Right atrium auricular region (tissue), 2 donors: ENCODE results near the gene HMBS. TPM values are rescaled to one million over a fixed set of nuclear protein-coding genes. Genes with fewer than 3 reads are reported as not detected.
"Not testable (repeated sequence)": the region's sequence is repeated elsewhere in the genome, so short reads cannot be mapped to it uniquely, and the experiment has no call there.

ENCODE experiments used
- DNase-seq: peaks from one replicate; pipeline ENCODE4 v3.0.0-alpha.2; 2019; ENCODE audit warnings: low spot score
- H3K27ac ChIP-seq, 2 donors: fragments of 200-600 bp; sonication (generic); 1 replicate in 1 of 2; 2 replicates in 1 of 2; pipeline ENCODE4 v1.5.1; 2016 to 2019
- H3K27me3 ChIP-seq, 2 donors: fragments of 200-600 bp; sonication (generic); one replicate each; pipeline versions ENCODE4 v1.5.1 to v1.6.0; 2017 to 2019
- H3K36me3 ChIP-seq: fragments of 200-600 bp; sonication (generic); one replicate; pipeline ENCODE4 v1.5.1; 2016
- H3K4me1 ChIP-seq, 2 donors: fragments of 200-600 bp; sonication (generic); one replicate each; pipeline versions ENCODE4 v1.5.1 to v1.6.0; 2017 to 2019
- H3K4me3 ChIP-seq, 2 donors: fragments of 200-600 bp; sonication (generic); 1 replicate in 1 of 2; 2 replicates in 1 of 2; pipeline ENCODE4 v1.5.1; 2017 to 2019; ENCODE audit warnings: mild to moderate bottlenecking in 1 of 2, moderate library complexity in 1 of 2
- H3K9me3 ChIP-seq, 2 donors: fragments of 200-600 bp; sonication (generic); one replicate each; pipeline ENCODE4 v1.5.1; 2019
- total RNA-seq, 2 donors: library from RNA; depleted of rRNA; stranded (reverse); fragments of >200 nt; gene quantifications; one replicate each; pipeline ENCODE4 v1.1.0, GENCODE V29; 2016
- TF ChIP-seq, protein P1 (sequence below), 2 donors: fragments of 200-600 bp; sonication (generic); IDR thresholded peaks; one replicate each; pipeline ENCODE4 v1.5.1; 2019; ENCODE audit warnings: antibody characterized with exemption in 2 of 2

Gene HMBS
- total RNA-seq, 2 donors from 2014 or later = 4.9 to 13.3 TPM

DNA sequence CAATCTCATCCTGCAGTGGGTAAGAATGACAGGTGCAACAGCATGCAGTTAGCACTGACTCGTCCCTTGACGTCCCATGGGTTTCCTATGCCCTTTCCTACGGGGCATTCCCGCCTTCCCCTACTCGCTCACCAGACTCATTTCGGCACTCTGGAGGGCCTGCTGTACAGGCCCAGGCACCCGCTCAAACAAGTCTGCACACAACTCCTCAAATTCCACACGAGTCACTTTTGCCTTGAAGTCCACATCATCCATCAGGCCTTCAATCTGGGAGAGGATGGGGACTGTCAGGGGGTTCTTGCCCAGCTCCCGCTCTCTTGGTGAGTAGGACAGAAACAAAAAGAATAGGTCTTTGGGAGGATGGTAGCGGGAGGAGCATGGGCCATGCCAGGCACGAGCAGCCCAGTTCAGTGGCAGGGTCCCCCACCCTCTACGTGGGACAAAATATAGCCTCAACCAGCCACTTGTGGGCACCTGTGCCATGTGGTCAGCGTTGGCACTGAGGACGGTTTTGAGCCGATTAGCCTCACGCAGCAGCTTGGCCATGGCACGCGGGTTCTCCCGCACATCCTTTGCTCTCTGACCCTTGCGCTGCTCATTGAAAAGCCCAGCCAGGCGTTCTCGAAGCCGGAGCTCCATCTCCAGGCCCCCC lies 32.4 kb upstream of the HMBS start:
- peaks cover 0 to 12% of the 10 kb centered on the region in 2 donors for H3K4me1 ChIP-seq
- peaks cover 78% of the 10 kb centered on the region for H3K36me3 ChIP-seq
- no peak overlapping the region for H3K4me3 ChIP-seq
- H3K9me3 ChIP-seq = no peaks in the 10 kb centered on the region
- no peak for DNase-seq
- TF ChIP-seq, protein P1, sequence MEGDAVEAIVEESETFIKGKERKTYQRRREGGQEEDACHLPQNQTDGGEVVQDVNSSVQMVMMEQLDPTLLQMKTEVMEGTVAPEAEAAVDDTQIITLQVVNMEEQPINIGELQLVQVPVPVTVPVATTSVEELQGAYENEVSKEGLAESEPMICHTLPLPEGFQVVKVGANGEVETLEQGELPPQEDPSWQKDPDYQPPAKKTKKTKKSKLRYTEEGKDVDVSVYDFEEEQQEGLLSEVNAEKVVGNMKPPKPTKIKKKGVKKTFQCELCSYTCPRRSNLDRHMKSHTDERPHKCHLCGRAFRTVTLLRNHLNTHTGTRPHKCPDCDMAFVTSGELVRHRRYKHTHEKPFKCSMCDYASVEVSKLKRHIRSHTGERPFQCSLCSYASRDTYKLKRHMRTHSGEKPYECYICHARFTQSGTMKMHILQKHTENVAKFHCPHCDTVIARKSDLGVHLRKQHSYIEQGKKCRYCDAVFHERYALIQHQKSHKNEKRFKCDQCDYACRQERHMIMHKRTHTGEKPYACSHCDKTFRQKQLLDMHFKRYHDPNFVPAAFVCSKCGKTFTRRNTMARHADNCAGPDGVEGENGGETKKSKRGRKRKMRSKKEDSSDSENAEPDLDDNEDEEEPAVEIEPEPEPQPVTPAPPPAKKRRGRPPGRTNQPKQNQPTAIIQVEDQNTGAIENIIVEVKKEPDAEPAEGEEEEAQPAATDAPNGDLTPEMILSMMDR (IDR thresholded peaks at IDR 0.05) = no peak
- no peak overlapping the region for H3K27ac ChIP-seq
- no peaks in the 10 kb centered on the region for H3K27me3 ChIP-seq

DNA sequence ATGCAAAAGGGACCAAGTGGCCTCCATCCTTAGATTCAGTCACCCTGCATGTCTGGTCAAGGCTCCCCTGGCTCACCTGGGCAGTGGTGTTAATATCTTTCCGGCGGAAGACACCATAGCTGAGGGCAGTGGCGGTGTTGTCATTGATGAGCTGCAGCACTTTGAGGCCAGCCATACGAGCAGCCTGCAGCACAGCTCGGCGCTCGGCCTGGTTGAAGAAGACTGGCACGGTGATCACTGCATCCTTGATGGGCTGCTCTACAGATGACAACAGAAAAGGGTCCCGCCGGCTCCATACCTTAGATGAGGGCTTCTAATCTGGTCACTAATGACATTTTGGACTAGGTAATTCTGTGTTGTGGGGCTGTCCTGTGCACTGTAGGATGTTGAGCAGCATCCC lies 30.3 kb upstream of the HMBS start:
- peaks cover 57% of the 10 kb centered on the region for H3K36me3 ChIP-seq
- no peak overlapping the region for H3K4me3 ChIP-seq
- H3K27me3 ChIP-seq = no peaks in the 10 kb centered on the region
- TF ChIP-seq, protein P1 (IDR thresholded peaks at IDR 0.05) = no peak
- no peak for DNase-seq
- H3K4me1 ChIP-seq = peaks cover 0 to 20% of the 10 kb centered on the region in 2 donors
- no peaks in the 10 kb centered on the region for H3K9me3 ChIP-seq
- H3K27ac ChIP-seq = no peak overlapping the region

DNA sequence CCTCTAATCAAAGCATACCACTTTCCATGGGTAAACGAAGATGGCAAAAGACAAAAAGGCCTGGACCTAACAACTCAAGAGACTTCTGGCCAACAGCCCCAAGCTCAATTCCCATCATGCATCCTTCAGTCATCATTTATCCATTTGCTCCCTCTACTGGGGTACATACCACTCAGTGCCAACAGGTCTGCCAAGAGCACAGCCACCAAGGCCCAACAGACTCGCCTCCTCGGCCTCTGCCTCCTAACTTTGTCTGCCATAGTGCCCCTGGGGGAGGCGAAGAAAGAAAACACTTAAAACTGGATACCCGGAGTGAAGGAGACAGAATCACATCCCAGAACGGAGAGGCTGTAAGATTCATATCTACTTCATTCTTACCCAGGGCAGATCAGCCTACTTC lies 28.8 kb upstream of the HMBS start:
- DNase-seq = no peak
- Histone ChIP-seq H3K27me3 (no peaks in the 10 kb centered on the region), H3K9me3 (no peaks in the 10 kb centered on the region), H3K27ac (peak overlapping the region; percentile 85 to 86), H3K4me3 (peak overlapping the region; percentile 78 to 90), H3K4me1 (peaks cover 0 to 20% of the 10 kb centered on the region in 2 donors), H3K36me3 (peaks cover 43% of the 10 kb centered on the region)
- TF ChIP-seq, protein P1 (IDR thresholded peaks at IDR 0.05) = no peak

DNA sequence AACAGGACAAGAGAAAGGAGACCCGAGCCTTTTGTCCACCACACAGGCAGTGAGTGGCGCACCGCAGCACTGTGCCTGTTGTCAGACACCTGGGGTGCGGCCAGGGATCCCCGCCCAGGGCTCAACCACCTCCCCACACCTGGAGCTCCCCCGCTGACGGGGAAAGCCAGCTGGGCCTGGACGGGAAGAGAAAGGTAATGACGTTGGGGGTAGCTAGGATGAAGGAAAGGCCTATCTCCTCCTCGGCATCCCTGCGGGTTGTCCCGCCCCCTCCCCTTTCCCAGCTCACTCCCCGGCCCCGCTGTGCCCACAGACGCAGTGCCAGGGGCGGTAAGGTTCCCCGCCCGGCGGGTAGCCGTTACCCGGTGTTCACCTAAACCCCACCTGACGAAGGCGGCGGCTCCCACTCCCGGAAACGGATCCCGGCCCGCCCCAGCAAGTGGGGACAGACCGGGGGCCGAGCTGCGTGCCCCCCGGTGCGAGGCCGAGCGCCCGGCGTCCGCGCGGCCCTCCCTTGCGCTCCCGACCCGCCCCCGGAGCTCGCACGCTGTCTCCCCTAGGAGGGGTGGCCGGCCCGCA lies 28.2 kb upstream of the HMBS start:
- no peaks in the 10 kb centered on the region for H3K27me3 ChIP-seq
- H3K27ac ChIP-seq = peak overlapping the region; percentile 85 to 86
- TF ChIP-seq, protein P1 (IDR thresholded peaks at IDR 0.05) = no peak
- peaks cover 37% of the 10 kb centered on the region for H3K36me3 ChIP-seq
- DNase-seq = no peak
- H3K9me3 ChIP-seq = no peaks in the 10 kb centered on the region
- H3K4me1 ChIP-seq = peaks cover 0 to 20% of the 10 kb centered on the region in 2 donors
- H3K4me3 ChIP-seq = peak overlapping the region; percentile 78 to 90

DNA sequence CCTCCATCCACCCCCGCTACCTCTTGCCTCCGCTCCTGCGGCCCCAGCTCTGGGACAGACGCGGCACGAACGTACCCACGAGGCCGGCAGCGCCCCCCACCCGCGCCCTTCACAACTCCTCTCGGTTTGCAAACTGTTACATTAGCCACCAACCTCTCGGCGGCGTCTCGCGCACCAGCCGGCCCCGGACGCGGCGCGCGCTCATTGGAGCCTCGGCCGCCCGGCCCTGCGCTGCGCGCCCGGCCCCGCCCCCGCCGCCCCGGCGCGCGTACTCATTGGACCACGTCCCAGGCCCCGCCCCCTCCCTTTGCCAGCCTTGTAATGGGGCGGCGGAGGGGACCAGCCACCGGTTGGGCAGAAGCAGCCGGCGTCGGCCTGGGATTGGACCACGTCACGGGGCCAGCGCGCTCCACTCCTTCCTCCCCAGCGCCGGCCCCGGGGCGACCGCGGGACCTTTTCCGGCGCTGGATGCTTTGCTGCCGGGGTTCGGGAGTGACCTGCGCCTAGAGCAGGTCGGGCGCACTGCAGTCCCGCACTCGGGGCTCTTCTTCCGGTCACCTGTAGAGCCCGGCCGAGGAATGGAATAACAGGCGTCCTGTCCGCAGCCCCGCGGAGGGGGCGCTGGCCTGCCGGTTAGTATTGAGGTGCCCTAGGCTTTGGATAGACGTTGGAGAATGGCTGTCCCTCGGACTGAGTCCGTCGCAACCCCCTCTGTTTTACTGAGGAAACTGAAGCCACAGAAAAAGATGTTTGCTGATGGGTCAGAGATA lies 27.5 kb upstream of the HMBS start, which contains the start of gene HYOU1:
Gene HYOU1, minus strand, starts transcription at position 206 of the 770 bp plus-strand sequence. CDS start 1,045 bp downstream, outside the sequence.
- H3K27me3 ChIP-seq = no peaks in the 10 kb centered on the region
- peak within 1 kb of the TSS; percentile 78 to 90 for H3K4me3 ChIP-seq
- TF ChIP-seq, protein P1 (IDR thresholded peaks at IDR 0.05) = no peak
- peaks cover 0 to 20% of the 10 kb centered on the region in 2 donors for H3K4me1 ChIP-seq
- DNase-seq = peak; percentile 99
- no peaks in the 10 kb centered on the region for H3K9me3 ChIP-seq
- H3K27ac ChIP-seq = peak within 1 kb of the TSS; percentile 85 to 89
- H3K36me3 ChIP-seq = peaks cover 30% of the 10 kb centered on the region

DNA sequence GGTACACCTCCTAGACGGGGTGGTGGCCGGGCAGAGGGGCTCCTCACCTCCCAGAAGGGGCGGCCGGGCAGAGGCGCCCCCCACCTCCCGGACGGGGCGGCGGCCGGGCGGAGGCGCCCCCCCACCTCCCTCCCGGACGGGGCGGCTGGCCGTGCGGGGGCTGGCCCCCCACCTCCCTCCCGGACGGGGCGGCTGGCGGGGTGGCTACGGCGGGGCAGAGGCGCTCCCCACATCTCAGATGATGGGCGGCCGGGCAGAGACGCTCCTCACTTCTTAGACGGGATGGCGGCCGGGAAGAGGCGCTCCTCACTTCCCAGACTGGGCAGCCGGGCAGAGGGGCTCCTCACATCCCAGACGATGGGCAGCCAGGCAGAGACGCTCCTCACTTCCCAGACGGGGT lies 25.6 kb upstream of the HMBS start:
- not testable (repeated sequence) for H3K4me3 ChIP-seq, DNase-seq, H3K9me3 ChIP-seq, H3K27ac ChIP-seq, H3K27me3 ChIP-seq
- Histone ChIP-seq H3K4me1 (peaks cover 0 to 29% of the 10 kb centered on the region in 2 donors), H3K36me3 (peaks cover 11% of the 10 kb centered on the region)
